Posterior vena cava (tissue), 2 donors: ENCODE measurements around the gene GRXCR1. TPM values are rescaled to one million over a fixed set of nuclear protein-coding genes. Genes with fewer than 3 reads are reported as not detected.

Source experiments
- DNase-seq: peaks from one replicate; pipeline ENCODE4 v3.0.0-alpha.2; 2020; ENCODE audit warnings: low spot score
- intact Hi-C, 2 donors: fragments of 100-400 bp; cut with DNase I; formaldehyde crosslinking; loops; one replicate each; pipeline versions ENCODE4 v1.14.1 to v1.14.2; 2022 to 2023
- long read RNA-seq, 2 donors: library from polyadenylated mRNA; unstranded; transcript quantifications; one replicate each; pipeline ENCODE4 v2.0.0, GENCODE V29; 2020 to 2021
- total RNA-seq, 2 donors: library from RNA; stranded (reverse); fragmentation: NEBNext Ultra II Directional; extraction: Animal tissue kit (Norgen Biotek cat#: 25700); gene quantifications; one replicate each; pipeline ENCODE4 v1.2.1, GENCODE V29; 2021
- donor health status: DM: yes; HTN: yes; CAD: no.
- donor health status: DM: yes; HTN: yes; CAD: no.

The GRXCR1 gene
- total RNA-seq = not detected
- long read RNA-seq, donor 1 = 0 reads
- long read RNA-seq, donor 2 = 0 reads

GRCh38 chr4:42892413-42892812, at the start of gene GRXCR1:
Gene GRXCR1 (plus strand): TSS chr4:42892713. CDS start chr4:42893267, 554 bp downstream.
- no peak for DNase-seq
- intact Hi-C loops = no loop called here

- intact Hi-C loops = no loop called here
- no peak for DNase-seq
These were observed 48.8 kb upstream of the GRXCR1 start for GRCh38 chr4:42843694-42844093.

- no peak for DNase-seq
- intact Hi-C loops = no loop called here
These were observed 48.0 kb upstream of the GRXCR1 start for GRCh38 chr4:42844422-42845070.

GRCh38 chr4:42845586-42845985, 46.9 kb upstream of the GRXCR1 start:
- intact Hi-C loops = no loop called here
- DNase-seq = no peak

GRCh38 chr4:42855779-42856178, 36.7 kb upstream of the GRXCR1 start:
- DNase-seq = no peak
- intact Hi-C loops = no loop called here

- no peak for DNase-seq
- intact Hi-C loops = loop anchor here in 1 of 2 donors (2.0 kb wide), 1 partner anchor 297 kb away; no protein-coding TSS in a partner anchor
These were observed 26.8 kb upstream of the GRXCR1 start for GRCh38 chr4:42865572-42866189.

GRCh38 chr4:42871261-42871660, 21.3 kb upstream of the GRXCR1 start:
- no peak for DNase-seq
- intact Hi-C loops = no loop called here

- intact Hi-C loops = no loop called here
- DNase-seq = no peak
These were observed 20.7 kb upstream of the GRXCR1 start for GRCh38 chr4:42871671-42872290.

- DNase-seq = no peak
These were observed 13.7 kb upstream of the GRXCR1 start for GRCh38 chr4:42878863-42879262.

GRCh38 chr4:42881253-42881652, 11.3 kb upstream of the GRXCR1 start:
- intact Hi-C loops = no loop called here
- DNase-seq = no peak

More at GRCh38 chr4:42878863-42879262, 13.7 kb upstream of the GRXCR1 start:
- intact Hi-C loops = no loop called here

GRCh38 chr4:42891644-42892043, 869 bp upstream of the GRXCR1 start:
- intact Hi-C loops = no loop called here
- DNase-seq = no peak

- intact Hi-C loops = no loop called here
- no peak for DNase-seq
These were observed 2.9 kb downstream of the GRXCR1 start for GRCh38 chr4:42895452-42895851.

GRCh38 chr4:42904986-42905385, 12.5 kb downstream of the GRXCR1 start:
- intact Hi-C loops = loop anchor here in 1 of 2 donors (10.0 kb wide), 1 partner anchor 940 kb away; no protein-coding TSS in a partner anchor
- no peak for DNase-seq

GRCh38 chr4:42905591-42905990, 13.1 kb downstream of the GRXCR1 start:
- DNase-seq = no peak
- intact Hi-C loops = loop anchor here in 1 of 2 donors (10.0 kb wide), 1 partner anchor 941 kb away; no protein-coding TSS in a partner anchor

GRCh38 chr4:42906341-42906740, 13.8 kb downstream of the GRXCR1 start:
- DNase-seq = no peak
- intact Hi-C loops = loop anchor here in 1 of 2 donors (10.0 kb wide), 1 partner anchor 942 kb away; no protein-coding TSS in a partner anchor

GRCh38 chr4:42906891-42907759, 14.6 kb downstream of the GRXCR1 start:
- intact Hi-C loops = loop anchor here in 1 of 2 donors (10.0 kb wide), 1 partner anchor 942 kb away; no protein-coding TSS in a partner anchor
- DNase-seq = no peak

- no peak for DNase-seq
- intact Hi-C loops = no loop called here
These were observed 17.9 kb downstream of the GRXCR1 start for GRCh38 chr4:42910459-42910858.

GRCh38 chr4:42914937-42915336, 22.4 kb downstream of the GRXCR1 start:
- DNase-seq = no peak
- intact Hi-C loops = no loop called here

- DNase-seq = no peak
- intact Hi-C loops = no loop called here
These were observed 23.0 kb downstream of the GRXCR1 start for GRCh38 chr4:42915484-42915883.
